ENCODE measurements around the gene ST3GAL6. TPM values are rescaled to one million over a fixed set of nuclear protein-coding genes. Genes with fewer than 3 reads are reported as not detected.

ST3GAL6 gene
- total and polyA plus RNA-seq, 2 donors (not counting 3 experiments of a cell fraction or from before 2014, with no cell fraction given): 13.2 to 35.9 TPM

Small RNAs within 50 kb of the gene (small RNA-seq; reads per million reads assigned to genes)
- 0.66 reads per million for gene RNU6-26P (ENCODE audit: insufficient read depth, insufficient read length, low read depth, low replicate concordance)

Other genes starting within 250 kb of the ST3GAL6 start
- gene CLDND1, start 240.4 kb upstream of the ST3GAL6 start, total RNA-seq: 93.1 and 101 TPM in 2 replicates
- 200 and 214 TPM in 2 replicates for gene CLDND1, start 240.4 kb upstream of the ST3GAL6 start, polyA plus RNA-seq
- not detected in 2 replicates for gene GPR15, start 231.4 kb upstream of the ST3GAL6 start, total RNA-seq
- gene GPR15, start 231.4 kb upstream of the ST3GAL6 start, polyA plus RNA-seq: not detected in 2 replicates
- gene CPOX, start 169.7 kb upstream of the ST3GAL6 start, total RNA-seq: 19.9 and 24.5 TPM in 2 replicates
- gene CPOX, start 169.7 kb upstream of the ST3GAL6 start, polyA plus RNA-seq: 11.3 and 12.3 TPM in 2 replicates
- gene DCBLD2, start 138.4 kb downstream of the ST3GAL6 start, total RNA-seq: 62.6 and 77.3 TPM in 2 replicates
- gene DCBLD2, start 138.4 kb downstream of the ST3GAL6 start, polyA plus RNA-seq: 27.7 and 28.7 TPM in 2 replicates

Data from endothelial cell of umbilical vein (primary cell).